GM18909 (cell line): ENCODE results near the gene GNG7.
"Not testable (repeated sequence)": the region's sequence is repeated elsewhere in the genome, so short reads cannot be mapped to it uniquely, and the experiment has no call there.

Experiments used
- ATAC-seq: cut with Tn5 transposase; IDR thresholded peaks from one replicate; pipeline ENCODE4 v1.9.1; 2021; ENCODE audit warnings: mild to moderate bottlenecking; ENCODE audit not compliant: unreplicated experiment, poor library complexity

The GNG7 gene

GRCh38 chr19:2527171-2527570, 175.3 kb downstream of the GNG7 start:
- ATAC-seq = no peak

- no peak for ATAC-seq
Observed at GRCh38 chr19:2524840-2525723, 177.4 kb downstream of the GNG7 start.

- ATAC-seq = no peak
Observed at GRCh38 chr19:2524361-2524839, 178.1 kb downstream of the GNG7 start.

- ATAC-seq = no peak
Observed at GRCh38 chr19:2523630-2524311, 178.7 kb downstream of the GNG7 start.

- ATAC-seq = no peak
Observed at GRCh38 chr19:2519482-2519881, 183.0 kb downstream of the GNG7 start.

- ATAC-seq = not testable (repeated sequence)
Observed at GRCh38 chr19:2518856-2519255, 183.6 kb downstream of the GNG7 start.

GRCh38 chr19:2517881-2518601, 184.5 kb downstream of the GNG7 start:
- no peak for ATAC-seq

GRCh38 chr19:2516727-2517126, 185.8 kb downstream of the GNG7 start:
- no peak for ATAC-seq

GRCh38 chr19:2514981-2515518, 187.4 kb downstream of the GNG7 start:
- no peak for ATAC-seq

- no peak for ATAC-seq
Observed at GRCh38 chr19:2512523-2513431, 189.7 kb downstream of the GNG7 start.

GRCh38 chr19:2511991-2512390, 190.5 kb downstream of the GNG7 start:
- ATAC-seq = no peak

GRCh38 chr19:2511570-2511969, 190.9 kb downstream of the GNG7 start:
- ATAC-seq = no peak

GRCh38 chr19:2509096-2509495, 193.4 kb downstream of the GNG7 start:
- no peak for ATAC-seq

- ATAC-seq = no peak
Observed at GRCh38 chr19:2507109-2507508, 195.4 kb downstream of the GNG7 start.

GRCh38 chr19:2506656-2507055, 195.8 kb downstream of the GNG7 start:
- not testable (repeated sequence) for ATAC-seq

- no peak for ATAC-seq
Observed at GRCh38 chr19:2503521-2504109, 198.9 kb downstream of the GNG7 start.

GRCh38 chr19:2500841-2501261, 201.6 kb downstream of the GNG7 start:
- ATAC-seq = no peak

GRCh38 chr19:2500156-2500555, 202.3 kb downstream of the GNG7 start:
- ATAC-seq = no peak

GRCh38 chr19:2497186-2497585, 205.3 kb downstream of the GNG7 start:
- ATAC-seq = no peak
